Neural cell (in vitro differentiated cells): ENCODE results near the gene HSF5. TPM values are rescaled to one million over a fixed set of nuclear protein-coding genes. Genes with fewer than 3 reads are reported as not detected.

ENCODE experiments used
- H2AFZ ChIP-seq: fragments of 200-600, 300-800 bp; sonication (generic), shearing (Covaris generic); 2 replicates; pipeline ENCODE4 v1.6.0; 2014; ENCODE audit warnings: low read depth, mild to moderate bottlenecking, antibody characterized with exemption, low read length, moderate library complexity
- H3F3A ChIP-seq: fragments of 200-600 bp; shearing (Covaris generic); 2 replicates; pipeline ENCODE4 v1.6.1; 2016; ENCODE audit warnings: mild to moderate bottlenecking, moderate library complexity, mixed read lengths, antibody characterized with exemption, low read length; ENCODE audit not compliant: insufficient read depth, poor library complexity, severe bottlenecking
- H3K27ac ChIP-seq: fragments of 200-600, 300-800 bp; sonication (generic), shearing (Covaris generic); 2 replicates; pipeline ENCODE4 v1.5.1; 2014; ENCODE audit warnings: mild to moderate bottlenecking, low read length, moderate library complexity
- H3K27me3 ChIP-seq: fragments of 300-800, 200-600 bp; sonication (generic), shearing (Covaris generic); 2 replicates; pipeline ENCODE4 v1.6.0; 2014; ENCODE audit warnings: mild to moderate bottlenecking, low read depth, low read length, moderate library complexity; ENCODE audit not compliant: insufficient read depth
- H3K36me3 ChIP-seq: fragments of 300-800, 200-600 bp; sonication (generic), shearing (Covaris generic); 2 replicates; pipeline ENCODE4 v1.5.1; 2014; ENCODE audit warnings: mild to moderate bottlenecking, antibody characterized with exemption, low read length, moderate library complexity; ENCODE audit not compliant: insufficient read depth
- H3K4me2 ChIP-seq: fragments of 300-800, 200-600 bp; sonication (generic), shearing (Covaris generic); 2 replicates; pipeline ENCODE4 v1.6.0; 2014; ENCODE audit warnings: mild to moderate bottlenecking, low read length
- H3K4me3 ChIP-seq: fragments of 300-800, 200-600 bp; sonication (generic), shearing (Covaris generic); 2 replicates; pipeline ENCODE4 v1.5.1; 2014; ENCODE audit warnings: mild to moderate bottlenecking, low read length, moderate library complexity
- H3K79me2 ChIP-seq: fragments of 200-600 bp; shearing (Covaris generic); replicated peaks from 2 replicates; pipeline ENCODE4 v1.6.0; 2014; ENCODE audit warnings: mild to moderate bottlenecking, low read length, moderate library complexity; ENCODE audit not compliant: insufficient read depth
- H3K9ac ChIP-seq: fragments of 300-800, 200-600 bp; sonication (generic), shearing (Covaris generic); 2 replicates; pipeline ENCODE4 v1.6.1; 2016; ENCODE audit warnings: mild to moderate bottlenecking, low read length, mixed read lengths
- H3K9me2 ChIP-seq: fragments of 200-600 bp; shearing (Covaris generic); 2 replicates; pipeline ENCODE4 v1.6.1; 2016; ENCODE audit warnings: mild to moderate bottlenecking, low read length, mixed read lengths; ENCODE audit not compliant: insufficient read depth
- H3K9me3 ChIP-seq: fragments of 200-600, 300-800 bp; sonication (generic), shearing (Covaris generic); 2 replicates; pipeline ENCODE4 v1.6.1; 2016; ENCODE audit warnings: mild to moderate bottlenecking, mixed run types, low read length, moderate library complexity, mixed read lengths
- H4K20me1 ChIP-seq: fragments of 200-600 bp; shearing (Covaris generic); 2 replicates; pipeline ENCODE4 v1.6.1; 2016; ENCODE audit warnings: mild to moderate bottlenecking, mixed run types; ENCODE audit not compliant: insufficient read depth
- CTCF ChIP-seq: fragments of 450-650 bp; IDR thresholded peaks from 2 replicates; pipeline ENCODE4 v1.5.1; 2014; ENCODE audit warnings: antibody characterized with exemption, mild to moderate bottlenecking, moderate library complexity; ENCODE audit not compliant: poor library complexity, severe bottlenecking
- EP300 ChIP-seq: fragments of 450-650 bp; conservative IDR thresholded peaks from 2 replicates; pipeline ENCODE4 v1.6.1; 2014; ENCODE audit warnings: antibody characterized with exemption, mild to moderate bottlenecking, moderate library complexity; ENCODE audit not compliant: poor library complexity, severe bottlenecking
- EZH2 ChIP-seq: fragments of 200-600, 300-800 bp; shearing (Covaris generic), sonication (generic); IDR thresholded peaks from 2 replicates; pipeline ENCODE4 v1.6.1; 2014; ENCODE audit warnings: antibody characterized with exemption, low read length, borderline replicate concordance, mild to moderate bottlenecking; ENCODE audit not compliant: insufficient read depth, poor library complexity, severe bottlenecking
- MXI1 ChIP-seq: fragments of 450-650 bp; conservative IDR thresholded peaks from 2 replicates; pipeline ENCODE4 v1.6.1; 2014; ENCODE audit warnings: antibody characterized with exemption, mild to moderate bottlenecking; ENCODE audit not compliant: poor library complexity, severe bottlenecking
- POLR2AphosphoS5 ChIP-seq: IDR thresholded peaks from 2 replicates; pipeline ENCODE4 v1.6.1; 2012
- RAD21 ChIP-seq: fragments of 450-650 bp; conservative IDR thresholded peaks from 2 replicates; pipeline ENCODE4 v1.6.1; 2014; ENCODE audit warnings: antibody characterized with exemption, mild to moderate bottlenecking, moderate library complexity
- REST ChIP-seq: IDR thresholded peaks from 2 replicates; pipeline ENCODE4 v1.6.1; 2012; ENCODE audit warnings: borderline replicate concordance
- SMC3 ChIP-seq: fragments of 450-650 bp; conservative IDR thresholded peaks from 2 replicates; pipeline ENCODE4 v1.6.1; 2014; ENCODE audit warnings: antibody characterized with exemption, mild to moderate bottlenecking, moderate library complexity; ENCODE audit not compliant: poor library complexity
- TAF1 ChIP-seq: IDR thresholded peaks from 2 replicates; pipeline ENCODE4 v1.6.1; 2012; ENCODE audit warnings: low read depth
- polyA plus RNA-seq: library from polyadenylated mRNA; depleted of rRNA; stranded (reverse); fragments of >200 nt; gene quantifications from 2 replicates; pipeline ENCODE4 v1.2.3, GENCODE V29; 2014

The HSF5 gene
- polyA plus RNA-seq, 1 donor from 2014 or later: 0.21 TPM

GRCh38 chr17:58514770-58515157, 26.6 kb upstream of the HSF5 start:
- peak overlapping the region; percentile 76 for H3K4me2 ChIP-seq
- H3K27ac ChIP-seq: peak overlapping the region; percentile 95
- H3K9me2 ChIP-seq: no peaks in the 10 kb centered on the region
- peak overlapping the region; percentile 99 for H3K4me3 ChIP-seq
- H4K20me1 ChIP-seq: no peaks in the 10 kb centered on the region
- no peaks in the 10 kb centered on the region for H3F3A ChIP-seq
- no peak for TF ChIP-seq EP300
- TF ChIP-seq REST: no peak
- no peak for TF ChIP-seq TAF1
- no peak for TF ChIP-seq SMC3
- no peak for TF ChIP-seq EZH2
- TF ChIP-seq RAD21: no peak
- TF ChIP-seq POLR2AphosphoS5: no peak
- TF ChIP-seq CTCF: no peak
- TF ChIP-seq MXI1: no peak
- H3K9ac ChIP-seq: peak overlapping the region; percentile 93
- no peaks in the 10 kb centered on the region for H3K9me3 ChIP-seq
- H3K79me2 ChIP-seq: peaks cover 50% of the 10 kb centered on the region
- no peak overlapping the region for H2AFZ ChIP-seq
- peaks cover 9% of the 10 kb centered on the region for H3K36me3 ChIP-seq
- no peaks in the 10 kb centered on the region for H3K27me3 ChIP-seq

- H3K36me3 ChIP-seq: peaks cover 9% of the 10 kb centered on the region
- H4K20me1 ChIP-seq: no peaks in the 10 kb centered on the region
- H3K79me2 ChIP-seq: peaks cover 50% of the 10 kb centered on the region
- H3F3A ChIP-seq: no peaks in the 10 kb centered on the region
- peak within 1 kb of the TSS; percentile 99 for H3K4me3 ChIP-seq
- H2AFZ ChIP-seq: peak within 1 kb of the TSS; percentile 49
- H3K9me2 ChIP-seq: no peaks in the 10 kb centered on the region
- peak within 1 kb of the TSS; percentile 95 for H3K27ac ChIP-seq
- no peaks in the 10 kb centered on the region for H3K27me3 ChIP-seq
- TF ChIP-seq SMC3 (no peak), MXI1 (peak; percentile 79), RAD21 (no peak), EZH2 (no peak), POLR2AphosphoS5 (peak; percentile 70), EP300 (peak; percentile 26), TAF1 (no peak), CTCF (no peak), REST (no peak)
- H3K4me2 ChIP-seq: peak within 1 kb of the TSS; percentile 76
- H3K9me3 ChIP-seq: no peaks in the 10 kb centered on the region
- H3K9ac ChIP-seq: peak within 1 kb of the TSS; percentile 93
These were observed 26.0 kb upstream of the HSF5 start, which contains the start of gene MTMR4 for GRCh38 chr17:58513965-58514769. Gene MTMR4 (minus strand): TSS chr17:58514638. CDS start chr17:58514407, 231 bp downstream.
